Trophoblast cell (in vitro differentiated cells and primary cell): ENCODE measurements around the gene DNAH9.

Experiments
- DNase-seq, 2 donors: peaks; one replicate each; pipeline ENCODE4 v3.0.0-alpha.2; 2016
- H2AFZ ChIP-seq: 2 replicates; pipeline ENCODE4 v1.6.1; 2013; ENCODE audit warnings: low read length, moderate library complexity, mild to moderate bottlenecking; ENCODE audit not compliant: insufficient read depth, poor library complexity
- H2AK5ac ChIP-seq: 2 replicates; pipeline ENCODE4 v1.6.1; 2013; ENCODE audit warnings: mild to moderate bottlenecking, low read length
- H2BK120ac ChIP-seq: 2 replicates; pipeline ENCODE4 v1.6.1; 2013; ENCODE audit warnings: low read length, mild to moderate bottlenecking, moderate library complexity; ENCODE audit not compliant: insufficient read depth, poor library complexity
- H2BK12ac ChIP-seq: 2 replicates; pipeline ENCODE4 v1.6.1; 2013; ENCODE audit warnings: mild to moderate bottlenecking, low read length, moderate library complexity
- H2BK5ac ChIP-seq: 2 replicates; pipeline ENCODE4 v1.6.1; 2013; ENCODE audit warnings: low read length, low read depth, moderate library complexity, mild to moderate bottlenecking; ENCODE audit not compliant: poor library complexity
- H3K14ac ChIP-seq: 2 replicates; pipeline ENCODE4 v1.6.1; 2013; ENCODE audit warnings: mild to moderate bottlenecking, low read length
- H3K18ac ChIP-seq: 2 replicates; pipeline ENCODE4 v1.6.1; 2013; ENCODE audit warnings: mild to moderate bottlenecking, low read length
- H3K23ac ChIP-seq: 2 replicates; pipeline ENCODE4 v1.6.1; 2013; ENCODE audit warnings: low read length
- H3K27ac ChIP-seq: 2 replicates; pipeline ENCODE4 v1.5.1; 2013; ENCODE audit warnings: low read depth, mild to moderate bottlenecking, inconsistent platforms, low read length, moderate library complexity
- H3K27me3 ChIP-seq: 2 replicates; pipeline ENCODE4 v1.6.1; 2013; ENCODE audit warnings: inconsistent platforms, mild to moderate bottlenecking, low read length, moderate library complexity; ENCODE audit not compliant: insufficient read depth
- H3K36me3 ChIP-seq, 2 experiments: 1 replicate in 1 of 2; 2 replicates in 1 of 2; pipeline ENCODE4 v1.6.1; 2013; ENCODE audit warnings: low read length in 2 of 2, mild to moderate bottlenecking in 2 of 2, moderate library complexity in 1 of 2; ENCODE audit not compliant: insufficient read depth in 2 of 2, control insufficient read depth in 1 of 2
- H3K4ac ChIP-seq: 2 replicates; pipeline ENCODE4 v1.6.1; 2013; ENCODE audit warnings: low read depth, mild to moderate bottlenecking, low read length, moderate library complexity
- H3K4me1 ChIP-seq, 2 experiments: 1 replicate in 1 of 2; 2 replicates in 1 of 2; pipeline ENCODE4 v1.6.1; 2013; ENCODE audit warnings: low read length in 2 of 2, mild to moderate bottlenecking in 2 of 2, moderate library complexity in 1 of 2; ENCODE audit not compliant: insufficient read depth in 2 of 2, control insufficient read depth in 1 of 2
- H3K4me2 ChIP-seq: 2 replicates; pipeline ENCODE4 v1.6.1; 2013; ENCODE audit warnings: inconsistent platforms, mild to moderate bottlenecking, low read length, moderate library complexity
- H3K4me3 ChIP-seq: 2 replicates; pipeline ENCODE4 v1.5.1; 2013; ENCODE audit warnings: mild to moderate bottlenecking, low read depth, low read length, inconsistent platforms
- H3K79me1 ChIP-seq: one replicate; pipeline ENCODE4 v1.6.1; 2013; ENCODE audit warnings: low read length
- H3K79me2 ChIP-seq: 2 replicates; pipeline ENCODE4 v1.6.1; 2013; ENCODE audit warnings: low read length, mild to moderate bottlenecking; ENCODE audit not compliant: control insufficient read depth, insufficient read depth, poor library complexity
- H3K9ac ChIP-seq: 2 replicates; pipeline ENCODE4 v1.6.1; 2013; ENCODE audit warnings: mild to moderate bottlenecking, low read length
- H3K9me3 ChIP-seq: 2 replicates; pipeline ENCODE4 v1.6.1; 2013; ENCODE audit warnings: low read depth, mild to moderate bottlenecking, control low read depth, inconsistent platforms, low read length; ENCODE audit not compliant: insufficient read depth
- H4K12ac ChIP-seq: 2 replicates; pipeline ENCODE4 v1.6.1; 2013; ENCODE audit warnings: low read depth, mild to moderate bottlenecking, low read length, moderate library complexity
- H4K8ac ChIP-seq: 2 replicates; pipeline ENCODE4 v1.6.1; 2013; ENCODE audit warnings: low read depth, mild to moderate bottlenecking, low read length, moderate library complexity
- H4K91ac ChIP-seq: one replicate; pipeline ENCODE4 v1.6.1; 2013; ENCODE audit warnings: low read depth, mild to moderate bottlenecking, low read length, moderate library complexity
- WGBS: extraction: QIAGEN DNeasy Blood & Tissue Kit; methylation state at CpG from one replicate; pipeline ENCODE4 v1.1.7; 2013; ENCODE audit warnings: missing lambda C conversion rate; ENCODE audit not compliant: insufficient read length, insufficient coverage; ENCODE audit errors: extremely low coverage; 5-methylcytosine and 5-hydroxymethylcytosine counted together

DNAH9 gene

GRCh38 chr17:11857006-11857405, 258.7 kb downstream of the DNAH9 start:
- Histone ChIP-seq H3K79me2 (no peaks in the 10 kb centered on the region), H3K27me3 (no peaks in the 10 kb centered on the region), H3K4me2 (no peak overlapping the region), H3K36me3 (no peaks in the 10 kb centered on the region), H3K9ac (no peak overlapping the region), H3K23ac (no peak overlapping the region), H3K27ac (no peak overlapping the region), H2AFZ (no peak overlapping the region), H3K18ac (no peak overlapping the region), H3K4ac (no peak overlapping the region), H3K14ac (no peak overlapping the region), H2BK5ac (no peak overlapping the region), H4K12ac (no peak overlapping the region), H4K91ac (no peak overlapping the region), H3K9me3 (peaks cover 1% of the 10 kb centered on the region), H2AK5ac (no peak overlapping the region), H3K4me1 (no peaks in the 10 kb centered on the region), H3K79me1 (no peaks in the 10 kb centered on the region), H2BK12ac (no peak overlapping the region), H3K4me3 (no peak overlapping the region), H2BK120ac (no peak overlapping the region), H4K8ac (no peak overlapping the region)
- WGBS: no CpG with 5 or more reads among the region's 4 CpGs
- no peak for DNase-seq

GRCh38 chr17:11869680-11870394, 271.6 kb downstream of the DNAH9 start:
- H2AFZ ChIP-seq: no peak overlapping the region
- H2BK5ac ChIP-seq: no peak overlapping the region
- H2BK120ac ChIP-seq: no peak overlapping the region
- H3K9ac ChIP-seq: no peak overlapping the region
- no peak overlapping the region for H3K14ac ChIP-seq
- H3K4me2 ChIP-seq: no peak overlapping the region
- H3K27me3 ChIP-seq: no peaks in the 10 kb centered on the region
- no peaks in the 10 kb centered on the region for H3K79me2 ChIP-seq
- no peak overlapping the region for H2AK5ac ChIP-seq
- no peak overlapping the region for H3K4ac ChIP-seq
- H4K91ac ChIP-seq: no peak overlapping the region
- DNase-seq: no peak
- H3K36me3 ChIP-seq: no peaks in the 10 kb centered on the region
- no peak overlapping the region for H3K27ac ChIP-seq
- H3K9me3 ChIP-seq: peaks cover 9% of the 10 kb centered on the region
- H3K4me3 ChIP-seq: no peak overlapping the region
- no peaks in the 10 kb centered on the region for H3K79me1 ChIP-seq
- H4K12ac ChIP-seq: no peak overlapping the region
- H3K4me1 ChIP-seq: peaks cover 0 to 1% of the 10 kb centered on the region in 2 experiments
- H3K23ac ChIP-seq: no peak overlapping the region
- no peak overlapping the region for H2BK12ac ChIP-seq
- no CpG with 5 or more reads among the region's 8 CpGs for WGBS
- H4K8ac ChIP-seq: no peak overlapping the region
- H3K18ac ChIP-seq: no peak overlapping the region

GRCh38 chr17:11871773-11872172, 273.5 kb downstream of the DNAH9 start:
- no peak for DNase-seq
- Histone ChIP-seq H2BK5ac (no peak overlapping the region), H2BK12ac (no peak overlapping the region), H2BK120ac (no peak overlapping the region), H3K14ac (no peak overlapping the region), H4K91ac (no peak overlapping the region), H2AFZ (no peak overlapping the region), H3K9me3 (peaks cover 9% of the 10 kb centered on the region), H3K4me3 (no peak overlapping the region), H3K27ac (no peak overlapping the region), H3K36me3 (no peaks in the 10 kb centered on the region), H3K23ac (no peak overlapping the region), H3K79me2 (no peaks in the 10 kb centered on the region), H4K8ac (no peak overlapping the region), H3K27me3 (no peaks in the 10 kb centered on the region), H3K79me1 (no peaks in the 10 kb centered on the region), H3K9ac (no peak overlapping the region), H3K4ac (no peak overlapping the region), H3K4me2 (no peak overlapping the region), H2AK5ac (no peak overlapping the region), H3K18ac (no peak overlapping the region), H3K4me1 (peaks cover 3 to 4% of the 10 kb centered on the region in 2 experiments), H4K12ac (no peak overlapping the region)
- no CpG with 5 or more reads among the region's 10 CpGs for WGBS

DNA sequence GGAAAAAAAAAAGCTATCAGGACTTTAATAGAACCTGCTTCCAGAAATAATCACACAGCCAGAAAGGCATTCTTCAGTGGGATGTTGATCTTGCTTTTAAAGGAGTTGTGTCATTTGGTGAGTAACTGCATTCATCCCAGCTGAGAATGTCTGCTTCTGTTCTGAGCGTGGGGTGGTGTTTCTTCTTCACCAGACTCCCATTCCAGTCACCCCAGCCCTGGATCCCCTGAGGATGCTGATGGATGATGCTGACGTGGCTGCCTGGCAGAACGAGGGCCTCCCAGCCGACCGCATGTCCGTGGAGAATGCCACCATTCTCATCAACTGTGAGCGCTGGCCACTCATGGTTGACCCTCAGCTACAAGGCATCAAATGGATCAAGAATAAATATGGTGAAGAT, 276.5 kb downstream of the DNAH9 start:
- Histone ChIP-seq H2AK5ac (no peak overlapping the region), H2AFZ (no peak overlapping the region), H3K23ac (no peak overlapping the region), H3K79me2 (no peaks in the 10 kb centered on the region), H3K9ac (no peak overlapping the region), H3K36me3 (no peaks in the 10 kb centered on the region), H4K12ac (no peak overlapping the region), H4K8ac (no peak overlapping the region), H3K4me3 (no peak overlapping the region), H2BK12ac (no peak overlapping the region), H4K91ac (no peak overlapping the region), H3K4ac (no peak overlapping the region), H3K27me3 (no peaks in the 10 kb centered on the region), H3K9me3 (peaks cover 6% of the 10 kb centered on the region), H3K4me1 (peaks cover 3 to 4% of the 10 kb centered on the region in 2 experiments), H3K79me1 (no peaks in the 10 kb centered on the region), H3K14ac (no peak overlapping the region), H2BK5ac (no peak overlapping the region), H3K27ac (no peak overlapping the region), H3K18ac (no peak overlapping the region), H3K4me2 (no peak overlapping the region), H2BK120ac (no peak overlapping the region)
- DNase-seq: no peak
- WGBS: no CpG with 5 or more reads among the region's 7 CpGs
